ENCODE measurements around the gene HIRA.

Gene HIRA

DNA sequence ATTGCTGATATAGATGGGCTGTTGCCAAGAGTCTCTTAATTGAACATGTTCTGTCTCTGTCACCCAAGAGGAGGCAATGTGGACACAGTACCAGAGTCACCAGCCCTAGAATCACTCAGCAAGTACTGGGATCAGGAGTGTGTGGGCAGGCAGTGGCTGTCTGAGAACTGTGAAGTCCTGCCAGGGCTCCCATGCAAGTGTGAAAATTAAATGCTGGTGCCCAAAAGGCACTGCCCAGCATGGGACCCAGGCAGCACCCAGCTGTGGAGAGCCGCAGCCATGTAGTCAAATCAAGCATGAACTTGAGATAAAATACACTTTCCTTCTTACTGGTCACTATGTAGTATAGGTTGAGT is 19.9 kb downstream of the HIRA start:
- DNase-seq (ENCODE audit: low read depth): no peak
- TF ChIP-seq, protein P1, sequence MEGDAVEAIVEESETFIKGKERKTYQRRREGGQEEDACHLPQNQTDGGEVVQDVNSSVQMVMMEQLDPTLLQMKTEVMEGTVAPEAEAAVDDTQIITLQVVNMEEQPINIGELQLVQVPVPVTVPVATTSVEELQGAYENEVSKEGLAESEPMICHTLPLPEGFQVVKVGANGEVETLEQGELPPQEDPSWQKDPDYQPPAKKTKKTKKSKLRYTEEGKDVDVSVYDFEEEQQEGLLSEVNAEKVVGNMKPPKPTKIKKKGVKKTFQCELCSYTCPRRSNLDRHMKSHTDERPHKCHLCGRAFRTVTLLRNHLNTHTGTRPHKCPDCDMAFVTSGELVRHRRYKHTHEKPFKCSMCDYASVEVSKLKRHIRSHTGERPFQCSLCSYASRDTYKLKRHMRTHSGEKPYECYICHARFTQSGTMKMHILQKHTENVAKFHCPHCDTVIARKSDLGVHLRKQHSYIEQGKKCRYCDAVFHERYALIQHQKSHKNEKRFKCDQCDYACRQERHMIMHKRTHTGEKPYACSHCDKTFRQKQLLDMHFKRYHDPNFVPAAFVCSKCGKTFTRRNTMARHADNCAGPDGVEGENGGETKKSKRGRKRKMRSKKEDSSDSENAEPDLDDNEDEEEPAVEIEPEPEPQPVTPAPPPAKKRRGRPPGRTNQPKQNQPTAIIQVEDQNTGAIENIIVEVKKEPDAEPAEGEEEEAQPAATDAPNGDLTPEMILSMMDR (IDR thresholded peaks at IDR 0.05; ENCODE audit: control insufficient read depth, insufficient read depth, low read depth, low read length, missing control alignments): no peak
- no peak overlapping the region for H3K4me3 ChIP-seq (ENCODE audit: control insufficient read depth, low read depth, low read length)

DNA sequence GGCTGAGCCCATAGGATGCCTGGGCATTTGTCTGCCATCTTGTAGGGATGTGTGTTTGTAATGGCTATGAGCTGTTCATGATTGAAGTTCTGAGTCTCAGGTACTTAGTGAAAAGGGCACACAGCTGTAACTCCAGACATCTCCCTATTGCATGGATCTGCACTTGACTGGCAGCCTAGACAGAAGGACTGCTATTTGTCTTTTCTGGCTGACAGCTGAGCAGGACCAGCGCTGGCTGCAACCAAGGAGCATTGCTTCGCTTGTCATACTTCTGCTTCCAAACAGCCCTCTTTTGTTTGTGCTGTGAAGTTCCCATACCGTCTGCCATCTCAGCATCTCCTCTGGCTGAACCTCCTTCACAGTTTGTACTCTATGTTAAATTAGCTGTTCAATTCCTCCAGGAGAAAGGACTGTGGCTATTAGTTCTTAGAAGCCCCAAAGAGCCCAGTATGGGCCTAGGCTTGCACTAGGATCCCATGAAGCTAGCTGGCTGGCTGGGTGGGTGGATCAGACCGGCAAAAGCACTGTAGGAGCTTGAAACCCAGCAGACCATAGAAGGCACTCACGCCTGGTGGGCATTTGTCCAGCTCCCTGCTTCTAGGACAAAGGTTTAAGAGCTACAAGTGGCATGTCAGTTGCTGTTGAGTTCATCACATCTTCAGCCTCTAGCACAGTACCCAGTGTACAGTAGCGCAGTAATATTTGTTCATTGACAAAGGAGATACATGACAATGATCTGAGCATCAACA is 20.4 kb downstream of the HIRA start:
- TF ChIP-seq, protein P1 (IDR thresholded peaks at IDR 0.05; ENCODE audit: control insufficient read depth, insufficient read depth, low read depth, low read length, missing control alignments): no peak
- no peak overlapping the region for H3K4me3 ChIP-seq (ENCODE audit: control insufficient read depth, low read depth, low read length)
- no peak for DNase-seq (ENCODE audit: low read depth)

DNA sequence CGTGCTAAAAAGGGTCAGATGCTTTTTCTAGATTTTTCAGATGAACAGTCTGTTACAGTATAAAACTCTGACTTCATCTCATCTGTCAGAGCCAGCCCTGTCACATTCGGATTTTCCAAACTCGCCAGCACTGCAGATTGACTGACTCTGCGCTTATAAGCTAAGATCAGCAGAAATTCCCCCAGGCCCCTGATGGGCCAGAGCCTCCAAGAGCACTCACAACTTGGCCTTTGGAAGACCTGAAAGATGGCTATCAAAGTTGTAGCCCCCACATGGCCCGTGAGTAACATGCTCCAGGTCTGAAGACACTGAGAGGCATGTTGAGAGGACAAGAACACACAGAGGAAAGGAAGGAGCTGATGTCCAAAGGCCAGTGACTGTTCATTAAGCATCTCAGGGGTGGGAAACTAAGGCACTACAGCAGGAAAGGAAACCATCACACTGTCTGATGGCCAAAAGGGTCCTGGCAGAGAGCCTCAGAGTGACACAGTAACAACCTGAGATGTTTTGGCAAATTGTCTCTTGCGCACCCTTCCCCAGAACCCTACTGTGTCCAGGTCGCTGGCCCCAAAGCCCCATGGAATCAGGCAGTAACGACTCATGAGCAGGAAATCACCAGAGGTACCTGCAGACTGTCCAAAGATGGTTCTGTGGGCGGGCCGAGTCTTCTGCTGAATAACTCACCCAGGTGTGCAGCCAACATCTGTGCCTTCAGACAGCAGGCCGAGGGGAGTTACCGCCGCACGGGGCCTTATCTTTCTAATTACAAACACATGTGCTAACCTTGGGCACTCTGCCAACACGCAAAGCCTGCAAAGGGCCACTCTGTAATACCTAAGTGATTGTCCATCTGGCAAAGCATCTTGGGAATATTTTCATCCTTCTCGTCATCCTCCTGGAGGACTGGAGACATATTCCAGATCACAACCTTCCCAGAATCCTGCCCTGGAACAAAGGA is 23.6 kb downstream of the HIRA start:
- DNase-seq (ENCODE audit: low read depth): no peak
- TF ChIP-seq, protein P1 (IDR thresholded peaks at IDR 0.05; ENCODE audit: control insufficient read depth, insufficient read depth, low read depth, low read length, missing control alignments): no peak
- H3K4me3 ChIP-seq (ENCODE audit: control insufficient read depth, low read depth, low read length): no peak overlapping the region

DNA sequence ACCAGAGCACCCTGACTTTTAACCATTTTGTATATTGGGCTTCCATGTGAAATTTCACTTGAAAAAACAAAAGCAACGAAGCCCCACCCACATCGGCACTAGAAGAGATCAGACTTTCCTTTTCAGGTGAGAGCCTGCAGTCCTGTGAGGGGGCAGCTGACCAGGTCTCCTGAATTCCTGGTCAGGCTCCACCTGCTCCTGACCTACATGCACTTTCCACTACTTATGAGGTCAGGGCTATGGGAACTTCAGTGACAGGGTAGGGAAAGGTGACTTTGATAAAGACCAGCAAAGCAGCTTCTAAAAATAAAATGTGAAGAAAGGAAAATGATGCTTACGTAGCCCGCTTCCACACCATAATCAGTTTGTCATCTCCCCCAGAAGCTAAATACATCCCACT is 24.7 kb downstream of the HIRA start:
- no peak overlapping the region for H3K4me3 ChIP-seq (ENCODE audit: control insufficient read depth, low read depth, low read length)
- no peak for DNase-seq (ENCODE audit: low read depth)
- TF ChIP-seq, protein P1 (IDR thresholded peaks at IDR 0.05; ENCODE audit: control insufficient read depth, insufficient read depth, low read depth, low read length, missing control alignments): no peak

DNA sequence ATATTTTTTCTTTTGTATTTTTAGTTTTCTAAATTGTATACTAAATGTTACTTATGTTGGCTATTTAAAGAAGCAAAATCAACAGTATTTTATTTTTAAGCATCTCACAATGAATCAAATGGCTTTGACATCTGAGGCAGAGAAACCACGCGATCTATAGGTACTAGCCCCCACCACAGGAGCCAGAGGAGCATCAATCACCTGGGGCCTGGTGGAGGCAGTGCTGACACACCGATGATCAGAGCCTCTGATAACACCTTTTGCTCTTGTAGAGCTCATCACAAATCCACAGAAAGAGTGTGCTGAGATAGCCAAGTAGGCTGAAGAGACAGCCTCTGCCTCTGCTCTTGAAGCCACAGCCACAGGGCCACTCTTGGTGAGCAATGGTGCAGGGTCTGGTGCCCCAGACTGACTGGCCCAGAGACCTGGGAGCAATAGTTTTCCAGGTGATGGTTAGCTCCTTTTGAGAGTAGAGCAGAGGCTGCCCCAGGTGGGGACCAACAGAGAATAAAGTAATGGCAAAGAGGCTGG is 25.2 kb downstream of the HIRA start:
- TF ChIP-seq, protein P1 (IDR thresholded peaks at IDR 0.05; ENCODE audit: control insufficient read depth, insufficient read depth, low read depth, low read length, missing control alignments): no peak
- no peak overlapping the region for H3K4me3 ChIP-seq (ENCODE audit: control insufficient read depth, low read depth, low read length)
- no peak for DNase-seq (ENCODE audit: low read depth)

DNA sequence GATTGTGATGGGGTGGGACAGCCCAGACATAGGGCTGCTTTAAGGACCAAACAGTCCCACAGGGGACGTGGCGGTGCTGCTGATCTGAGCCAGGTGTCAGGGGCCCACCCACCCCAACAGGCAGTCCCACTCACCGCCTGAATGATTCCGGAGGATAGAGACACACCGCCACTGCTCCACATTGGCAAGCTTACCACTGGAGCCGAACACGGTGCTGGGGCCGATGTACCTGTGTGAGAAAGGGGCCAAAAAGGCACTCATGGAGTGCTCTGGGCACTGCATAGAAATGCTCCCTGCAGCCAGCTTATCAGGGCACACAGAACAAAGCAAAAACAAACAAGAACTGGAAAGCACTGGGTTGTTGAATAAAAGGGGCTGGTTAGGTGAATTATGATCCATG is 25.9 kb downstream of the HIRA start:
- TF ChIP-seq, protein P1 (IDR thresholded peaks at IDR 0.05; ENCODE audit: control insufficient read depth, insufficient read depth, low read depth, low read length, missing control alignments): no peak
- no peak for DNase-seq (ENCODE audit: low read depth)
- no peak overlapping the region for H3K4me3 ChIP-seq (ENCODE audit: control insufficient read depth, low read depth, low read length)
